MCF 10A (cell line): Measurements from ENCODE around the gene SHC3. TPM values are rescaled to one million over a fixed set of nuclear protein-coding genes. Genes with fewer than 3 reads are reported as not detected.

Experiments
- BruUV-seq: library from RNA; stranded (reverse); fragments of 400-500 nt; replicated peaks from 2 replicates; lab custom pipeline; 2021; lab: Mats Ljungman, UMichigan
- CTCF ChIA-PET: fragments of 300-600 bp; sonication (Branson Sonifier 250); formaldehyde crosslinking; extraction: SDS; loops from one replicate; lab custom pipeline; 2021; ENCODE audit warnings: antibody characterized with exemption, inconsistent platforms; lab: Yijun Ruan, JAX
- POLR2A ChIA-PET: fragments of 300-600, 350-650 bp; sonication (Branson Sonifier 250); formaldehyde crosslinking; extraction: SDS; loops from one replicate; lab custom pipeline; 2020; ENCODE audit warnings: antibody characterized with exemption, inconsistent platforms; lab: Yijun Ruan, JAX
- DNase-seq: peaks from one replicate; pipeline ENCODE4 v3.0.0-alpha.2; 2018; ENCODE audit not compliant: unreplicated experiment
- H3K27ac Mint-ChIP-seq: one replicate; pipeline ENCODE4 v1.8.0; 2022; ENCODE audit warnings: mild to moderate bottlenecking, low read depth, mixed read lengths; ENCODE audit not compliant: unreplicated experiment
- H3K27me3 Mint-ChIP-seq: one replicate; pipeline ENCODE4 v1.8.0; 2022; ENCODE audit warnings: mixed read lengths; ENCODE audit not compliant: insufficient read depth, unreplicated experiment
- H3K36me3 Mint-ChIP-seq: one replicate; pipeline ENCODE4 v1.8.0; 2022; ENCODE audit warnings: mild to moderate bottlenecking, moderate library complexity, mixed read lengths; ENCODE audit not compliant: insufficient read depth, unreplicated experiment
- H3K4me1 Mint-ChIP-seq: one replicate; pipeline ENCODE4 v1.8.0; 2022; ENCODE audit warnings: mixed read lengths; ENCODE audit not compliant: insufficient read depth, unreplicated experiment
- H3K4me3 Mint-ChIP-seq: one replicate; pipeline ENCODE4 v1.8.0; 2022; ENCODE audit warnings: mild to moderate bottlenecking, moderate library complexity, mixed read lengths; ENCODE audit not compliant: unreplicated experiment
- H3K9me3 Mint-ChIP-seq: one replicate; pipeline ENCODE4 v1.8.0; 2022; ENCODE audit warnings: mixed read lengths; ENCODE audit not compliant: unreplicated experiment
- CTCF ChIP-seq: fragments of 200-600 bp; IDR thresholded peaks from one replicate; pipeline ENCODE4 v1.8.0; 2022; ENCODE audit warnings: antibody characterized with exemption, mild to moderate bottlenecking; ENCODE audit not compliant: unreplicated experiment
- intact Hi-C: fragments of 100-400 bp; cut with micrococcal nuclease; formaldehyde crosslinking; loops from 2 replicates; pipeline ENCODE4 v1.14.1; 2022
- total RNA-seq: library from RNA; stranded (reverse); gene quantifications from 2 replicates; pipeline ENCODE4 v1.2.3, GENCODE V29; 2022

The SHC3 gene
- total RNA-seq, 1 experiment from 2014 or later: 0.02 TPM

GRCh38 chr9:89114741-89115140 is 63.9 kb downstream of the SHC3 start:
- CTCF ChIA-PET: no interaction called here
- no peak overlapping the region for H3K4me3 Mint-ChIP-seq
- no peak for TF ChIP-seq CTCF

GRCh38 chr9:89113851-89114250 is 64.8 kb downstream of the SHC3 start:
- Mint-ChIP-seq H3K4me3 (no peak overlapping the region), H3K27me3 (no peaks in the 10 kb centered on the region), H3K36me3 (no peaks in the 10 kb centered on the region), H3K27ac (no peak overlapping the region), H3K4me1 (no peaks in the 10 kb centered on the region), H3K9me3 (peaks cover 4% of the 10 kb centered on the region)
- no TSS peak for BruUV-seq
- no peak for DNase-seq
- TF ChIP-seq CTCF: no peak
- intact Hi-C loops: no loop called here
- CTCF ChIA-PET: no interaction called here
- POLR2A ChIA-PET: no interaction called here

More at GRCh38 chr9:89114741-89115140, 63.9 kb downstream of the SHC3 start:
- intact Hi-C loops: no loop called here
- no peaks in the 10 kb centered on the region for H3K4me1 Mint-ChIP-seq
- POLR2A ChIA-PET: no interaction called here
- peaks cover 8% of the 10 kb centered on the region for H3K9me3 Mint-ChIP-seq
- DNase-seq: no peak
- no peaks in the 10 kb centered on the region for H3K36me3 Mint-ChIP-seq
- no peaks in the 10 kb centered on the region for H3K27me3 Mint-ChIP-seq
- BruUV-seq: no TSS peak
- no peak overlapping the region for H3K27ac Mint-ChIP-seq

DNA sequence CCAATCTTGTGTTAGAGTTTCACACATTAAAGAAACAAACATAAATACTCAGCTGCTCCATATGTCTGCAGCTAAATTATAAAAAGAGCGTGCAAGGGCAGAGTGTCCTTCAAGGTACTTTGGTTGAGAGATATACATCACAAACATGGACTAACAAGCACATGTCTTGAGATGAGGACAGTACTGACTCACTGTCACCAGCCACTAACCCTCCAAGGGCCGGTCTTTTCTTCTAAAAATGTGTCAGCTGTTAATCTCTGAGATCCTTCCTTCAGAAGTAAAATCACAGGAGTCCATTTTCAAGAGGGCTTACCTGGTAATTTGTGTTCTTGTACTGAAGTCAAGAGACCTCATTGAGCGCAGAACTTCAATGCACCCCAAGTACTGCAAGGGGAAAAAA is 66.4 kb downstream of the SHC3 start:
- CTCF ChIA-PET: interaction anchor here (1.0 kb wide), 1 partner anchor 13 kb away, joined by 8 read pairs; no protein-coding TSS in a partner anchor
- BruUV-seq: no TSS peak
- H3K4me3 Mint-ChIP-seq: no peak overlapping the region
- intact Hi-C loops: no loop called here
- TF ChIP-seq CTCF: no peak
- no peaks in the 10 kb centered on the region for H3K4me1 Mint-ChIP-seq
- no peak overlapping the region for H3K27ac Mint-ChIP-seq
- H3K9me3 Mint-ChIP-seq: no peaks in the 10 kb centered on the region
- DNase-seq: no peak
- no peaks in the 10 kb centered on the region for H3K36me3 Mint-ChIP-seq
- POLR2A ChIA-PET: no interaction called here
- H3K27me3 Mint-ChIP-seq: no peaks in the 10 kb centered on the region

DNA sequence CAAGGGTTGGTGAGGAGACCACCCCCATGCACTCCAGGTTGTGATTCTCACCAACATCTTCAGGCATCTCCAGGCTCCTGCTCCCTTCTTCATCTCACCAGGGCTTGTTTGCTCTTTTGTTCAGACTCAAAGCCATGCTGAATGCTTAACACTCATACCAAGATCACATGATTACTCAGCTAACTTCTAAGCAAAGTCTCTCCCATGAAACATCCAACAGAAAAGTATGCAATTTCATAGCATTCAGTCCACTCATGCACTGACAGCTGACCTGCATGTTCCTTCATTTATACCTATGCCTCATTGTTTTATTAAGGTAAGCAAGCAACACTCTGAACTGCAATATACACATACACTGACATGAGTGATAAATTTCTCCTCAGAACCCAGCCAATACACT is 69.0 kb downstream of the SHC3 start:
- no peak for TF ChIP-seq CTCF
- DNase-seq: no peak
- H3K36me3 Mint-ChIP-seq: no peaks in the 10 kb centered on the region
- no peak overlapping the region for H3K4me3 Mint-ChIP-seq
- POLR2A ChIA-PET: no interaction called here
- no peaks in the 10 kb centered on the region for H3K9me3 Mint-ChIP-seq
- H3K27me3 Mint-ChIP-seq: no peaks in the 10 kb centered on the region
- no TSS peak for BruUV-seq
- intact Hi-C loops: no loop called here
- CTCF ChIA-PET: no interaction called here
- no peak overlapping the region for H3K27ac Mint-ChIP-seq
- no peaks in the 10 kb centered on the region for H3K4me1 Mint-ChIP-seq
